Measurements from ENCODE around the gene ADAMTS17.

ADAMTS17 gene

DNA sequence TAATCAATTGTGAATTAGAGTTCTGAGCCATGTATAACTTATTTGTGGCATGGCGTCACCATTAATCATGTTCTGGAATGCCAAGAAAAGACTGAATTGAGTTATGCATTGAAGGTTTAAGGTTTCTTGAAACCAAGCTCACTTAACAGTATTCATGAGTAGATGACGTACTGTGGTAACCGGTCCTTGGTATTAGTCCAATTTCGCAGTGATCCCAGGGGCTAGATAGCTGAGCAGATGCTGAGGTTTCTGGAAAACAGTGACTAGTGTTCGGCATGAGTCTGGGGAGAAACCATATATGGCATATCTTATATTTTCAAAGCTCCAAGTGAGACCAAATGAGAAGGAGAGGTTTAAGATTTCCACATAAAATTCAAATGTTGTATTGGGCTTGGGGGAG lies 390.3 kb downstream of the ADAMTS17 start:
- DNase-seq (ENCODE audit: low spot score) = no peak

DNA sequence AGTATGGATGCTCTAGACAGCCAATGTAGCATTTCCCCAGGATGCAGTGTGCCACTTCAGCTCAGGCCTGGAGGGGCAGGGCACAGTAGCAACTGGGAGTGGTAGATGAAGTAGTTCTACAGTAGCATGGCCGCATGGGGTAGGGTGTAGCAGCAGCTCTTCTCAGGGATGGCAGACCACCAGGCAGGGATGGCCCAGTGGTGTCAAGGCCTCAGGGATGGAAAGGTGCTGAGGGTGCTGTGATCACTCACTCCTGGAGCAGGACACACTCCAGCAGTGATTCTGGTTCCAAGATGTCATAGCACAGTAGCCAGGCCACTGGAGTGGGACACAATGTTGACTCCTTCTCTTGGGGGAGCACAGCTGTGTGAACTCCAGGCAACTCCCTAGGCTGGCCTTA lies 397.6 kb downstream of the ADAMTS17 start:
- no peak for DNase-seq (ENCODE audit: low spot score)

DNA sequence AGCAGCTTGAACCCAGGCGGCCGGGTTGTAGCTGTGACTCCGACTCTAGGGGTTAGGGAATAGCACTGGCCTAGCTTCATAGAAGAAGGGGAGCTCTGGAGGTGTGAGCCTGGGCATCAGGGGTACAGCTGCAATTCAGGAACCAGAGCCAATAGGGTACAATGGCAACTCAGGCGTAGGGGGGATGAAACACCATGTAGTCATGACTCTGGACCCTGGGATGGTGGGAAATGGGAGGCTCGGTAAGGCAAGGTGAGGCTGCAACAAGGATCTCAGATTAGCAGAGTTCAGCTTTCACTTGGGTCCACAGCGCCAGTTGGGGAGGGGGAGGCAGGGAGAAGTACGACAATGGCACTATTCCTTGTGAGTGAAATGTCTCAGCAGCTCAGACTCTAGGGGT lies 398.3 kb downstream of the ADAMTS17 start:
- DNase-seq (ENCODE audit: low spot score) = no peak

DNA sequence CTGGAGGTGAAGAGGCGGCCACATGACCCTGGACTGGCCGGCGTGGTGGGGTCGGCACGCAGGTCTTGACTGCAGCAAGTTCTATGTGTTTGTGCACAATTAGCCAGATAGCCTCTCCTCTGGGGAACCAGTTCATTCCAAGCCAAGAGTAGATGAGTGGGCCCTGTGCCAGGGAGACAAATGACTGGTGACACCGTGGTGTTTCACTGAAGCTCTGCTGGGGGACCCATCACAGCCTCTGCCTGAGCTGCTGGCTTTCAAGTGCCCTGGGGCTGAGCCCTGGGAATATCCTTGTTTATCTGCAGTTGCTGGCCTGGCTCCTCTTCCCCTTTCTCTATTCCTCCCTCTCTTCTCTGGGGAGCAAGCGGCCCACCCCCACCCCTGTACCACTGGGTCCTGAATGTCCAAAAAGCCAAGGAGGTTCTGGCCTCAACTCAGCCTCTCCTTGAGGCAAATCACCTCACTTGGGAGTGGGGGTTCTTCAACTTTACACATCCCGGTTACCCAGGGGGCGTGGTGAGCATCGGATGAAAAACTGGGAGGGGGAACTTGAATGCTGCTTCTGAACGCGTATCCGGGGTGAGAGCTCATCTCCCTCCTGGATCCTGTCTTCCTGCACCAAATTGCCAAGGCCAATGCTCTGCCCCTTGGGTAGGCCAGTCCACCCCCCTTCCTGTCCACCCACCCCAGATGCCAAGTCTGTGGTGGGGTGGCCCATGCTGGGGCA lies 408.9 kb downstream of the ADAMTS17 start:
- DNase-seq (ENCODE audit: low spot score) = no peak

DNA sequence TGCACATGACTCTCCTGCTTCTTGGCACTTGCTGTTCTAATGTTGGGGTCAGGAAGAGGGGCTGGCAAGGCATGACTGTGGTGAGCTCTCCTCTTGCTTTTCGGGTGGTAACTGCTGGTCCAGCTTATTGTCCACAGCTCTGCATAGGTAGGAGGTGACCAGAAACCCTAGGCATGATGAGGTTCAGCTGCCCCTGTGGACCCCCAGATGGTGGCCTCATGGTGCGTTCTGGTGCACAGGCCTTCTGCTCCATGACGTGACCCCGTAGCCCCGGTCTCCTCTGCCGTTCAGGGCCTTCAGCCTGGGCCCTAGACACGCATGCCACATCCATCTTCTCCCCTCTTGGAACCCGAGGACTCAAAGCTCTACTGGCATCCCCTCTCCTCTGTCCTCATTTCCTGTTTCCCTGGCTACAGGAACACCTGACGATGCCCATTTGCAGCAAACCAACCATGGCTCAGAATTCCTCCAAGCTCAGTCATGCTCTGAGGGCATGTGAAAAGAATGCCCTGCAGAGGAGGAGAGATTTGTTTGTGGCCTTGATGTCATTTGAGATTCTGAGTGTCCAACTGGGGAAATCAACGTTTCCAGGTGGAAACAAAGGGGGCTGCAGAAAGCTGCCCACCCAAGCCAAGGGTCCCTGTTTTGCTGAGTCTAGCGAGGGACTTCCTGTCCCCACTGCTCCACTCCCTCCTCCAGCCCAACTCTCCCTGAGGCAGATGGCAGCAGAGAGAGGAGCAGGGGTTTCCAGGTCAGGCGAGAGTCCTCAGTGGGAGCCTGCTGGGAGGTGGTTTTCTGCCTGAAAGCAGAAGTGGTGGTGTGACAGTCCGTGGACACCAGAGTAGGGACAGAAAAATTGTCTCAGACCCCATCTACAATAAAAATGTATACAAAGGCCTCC lies 409.8 kb downstream of the ADAMTS17 start:
- DNase-seq (ENCODE audit: low spot score) = no peak

DNA sequence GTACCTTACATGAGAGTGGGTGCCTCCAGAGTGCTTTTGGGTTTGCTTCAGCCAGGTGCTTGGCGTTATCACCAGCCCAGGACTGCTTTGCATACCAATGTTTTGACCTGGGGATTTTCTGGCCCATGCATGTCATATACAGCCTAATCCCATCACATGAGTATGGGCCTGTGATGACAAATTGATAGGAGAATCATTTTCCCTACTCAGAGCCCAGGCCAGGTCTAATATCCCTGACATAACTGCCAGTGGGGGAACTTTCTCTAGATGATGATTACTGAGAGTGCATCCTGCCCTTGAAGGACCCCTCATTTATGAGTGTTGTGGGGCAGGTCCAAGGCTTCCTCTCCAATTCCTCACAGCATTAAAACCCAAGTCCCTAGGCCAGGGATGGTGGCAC lies 411.1 kb downstream of the ADAMTS17 start:
- DNase-seq (ENCODE audit: low spot score) = no peak

DNA sequence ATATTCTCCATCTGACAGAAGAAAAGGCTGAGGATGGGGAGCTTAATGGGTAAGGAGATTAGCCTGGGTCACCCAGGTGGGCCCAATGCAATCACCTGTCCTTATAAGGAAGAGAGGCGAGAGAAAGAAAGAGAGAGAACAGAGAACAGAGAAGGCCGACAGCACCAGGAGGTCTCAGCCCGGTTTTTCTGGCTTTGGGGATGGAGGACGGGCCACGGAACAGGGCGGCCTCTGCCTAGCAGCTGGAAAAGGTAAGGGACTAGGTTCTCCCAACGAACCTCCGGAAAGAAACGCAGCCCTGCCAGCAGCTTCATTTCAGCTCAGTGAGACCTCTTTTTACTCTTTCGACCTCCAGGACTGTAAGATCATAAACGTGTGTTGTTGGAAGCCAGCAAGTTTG lies 412.5 kb downstream of the ADAMTS17 start:
- DNase-seq (ENCODE audit: low spot score) = no peak

DNA sequence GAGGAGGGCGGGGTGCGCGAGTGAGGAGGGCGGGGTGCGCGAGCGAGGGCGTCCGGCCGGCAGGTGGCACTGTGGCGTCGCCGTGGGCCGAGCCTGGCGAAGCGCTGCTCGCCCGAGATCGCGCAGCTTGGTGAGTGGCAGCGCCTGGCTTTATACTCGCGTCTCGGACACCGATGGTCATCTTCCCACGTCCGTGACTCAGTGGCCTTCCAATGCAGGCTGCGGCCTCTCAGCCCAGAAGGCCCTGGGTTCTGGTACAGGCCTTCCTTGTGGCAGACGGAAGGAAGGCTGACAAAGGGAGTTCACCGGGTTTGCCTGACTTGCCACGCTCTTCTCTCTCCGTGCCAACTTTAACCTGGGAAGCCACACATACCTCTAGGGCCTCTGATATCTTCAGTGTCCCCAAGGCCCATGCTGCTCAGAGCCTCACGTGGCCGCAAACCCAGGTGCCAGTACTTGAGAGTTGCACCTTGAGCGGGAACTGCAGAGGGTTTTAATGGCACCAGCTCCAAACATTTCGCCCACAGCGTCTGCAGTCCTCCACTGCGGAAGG lies 413.3 kb downstream of the ADAMTS17 start:
- peak; percentile 88 for DNase-seq (ENCODE audit: low spot score)

DNA sequence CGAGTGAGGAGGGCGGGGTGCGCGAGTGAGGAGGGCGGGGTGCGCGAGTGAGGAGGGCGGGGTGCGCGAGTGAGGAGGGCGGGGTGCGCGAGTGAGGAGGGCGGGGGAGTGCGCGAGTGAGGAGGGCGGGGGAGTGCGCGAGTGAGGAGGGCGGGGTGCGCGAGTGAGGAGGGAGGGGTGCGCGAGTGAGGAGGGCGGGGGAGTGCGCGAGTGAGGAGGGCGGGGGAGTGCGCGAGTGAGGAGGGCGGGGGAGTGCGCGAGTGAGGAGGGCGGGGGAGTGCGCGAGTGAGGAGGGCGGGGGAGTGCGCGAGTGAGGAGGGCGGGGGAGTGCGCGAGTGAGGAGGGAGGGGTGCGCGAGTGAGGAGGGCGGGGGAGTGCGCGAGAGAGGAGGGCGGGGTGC lies 415.2 kb downstream of the ADAMTS17 start:
- DNase-seq (ENCODE audit: low spot score) = peak; percentile 54

DNA sequence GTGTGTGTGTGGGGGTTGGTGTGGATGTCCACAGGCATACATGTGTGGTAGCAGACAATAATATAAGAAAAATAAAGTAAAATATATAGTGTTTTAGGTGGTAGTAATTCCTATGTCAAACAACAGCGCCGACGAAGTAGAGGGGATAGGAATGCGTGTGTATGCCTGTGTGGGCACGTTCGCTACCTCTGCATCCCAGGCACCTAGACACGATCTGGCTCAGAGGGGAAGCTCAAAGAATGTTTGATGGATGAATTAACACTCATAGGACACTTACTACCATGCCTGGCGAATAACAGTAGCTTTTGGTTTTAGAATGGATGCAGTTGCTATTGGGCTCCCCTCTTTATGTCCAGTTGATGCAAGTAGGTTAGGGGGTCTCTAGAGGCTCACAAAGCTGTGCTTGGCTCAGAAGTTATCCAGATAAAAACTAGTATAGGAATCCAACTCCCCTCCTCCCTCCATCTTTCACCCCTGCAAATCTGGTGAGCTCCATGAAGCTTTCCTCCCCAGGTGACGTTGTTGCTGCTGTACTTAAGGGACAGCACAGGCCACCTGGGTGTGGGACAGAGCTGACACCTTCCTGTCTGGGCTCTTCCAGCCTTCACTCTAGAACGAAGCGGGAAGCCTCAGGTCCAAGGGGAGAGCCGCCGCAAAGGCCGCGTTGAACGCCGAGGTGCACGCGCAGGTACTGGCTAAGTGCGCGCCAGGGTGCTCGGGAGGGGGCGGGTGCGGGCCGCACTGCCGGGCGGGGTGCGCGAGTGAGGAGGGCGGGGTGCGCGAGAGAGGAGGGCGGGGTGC lies 415.9 kb downstream of the ADAMTS17 start:
- peak; percentile 78 for DNase-seq (ENCODE audit: low spot score)

DNA sequence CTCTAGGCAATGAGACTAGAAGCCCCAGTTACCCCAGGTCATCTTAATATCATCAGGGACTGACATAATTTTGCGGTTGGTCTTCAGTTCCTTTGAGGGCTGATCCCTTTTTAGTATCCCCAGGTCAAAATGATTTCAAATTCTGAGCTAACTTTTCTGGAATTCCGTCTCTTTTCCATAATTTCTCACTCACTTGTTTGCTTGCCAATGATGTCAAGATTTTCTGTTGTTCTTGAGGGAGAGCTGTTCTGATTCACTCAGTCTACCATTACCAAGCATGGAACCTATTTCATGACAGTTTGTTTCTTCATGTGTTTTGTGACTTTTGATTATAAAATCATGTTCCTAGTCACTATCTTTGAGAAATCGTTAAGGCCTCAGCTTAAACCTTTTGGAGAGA lies 418.1 kb downstream of the ADAMTS17 start:
- no peak for DNase-seq (ENCODE audit: low spot score)

All from CD4-positive, alpha-beta T cell treated with Interleukin-15 for 4 hours (primary cell).